GM19025 (cell line): ENCODE measurements around the gene NID2.

Experiments
- ATAC-seq: cut with Tn5 transposase; IDR thresholded peaks from one replicate; pipeline ENCODE4 v1.9.1; 2021; ENCODE audit warnings: mild to moderate bottlenecking, low read depth, moderate library complexity; ENCODE audit not compliant: unreplicated experiment

The NID2 gene

GRCh38 chr14:52059649-52060048 lies 9.2 kb downstream of the NID2 start:
- ATAC-seq: no peak

- no peak for ATAC-seq
These were observed 10.5 kb downstream of the NID2 start for GRCh38 chr14:52058341-52058740.

- ATAC-seq: no peak
These were observed 13.7 kb downstream of the NID2 start for GRCh38 chr14:52055167-52055566.

- ATAC-seq: no peak
These were observed 14.2 kb downstream of the NID2 start for GRCh38 chr14:52054678-52055077.

GRCh38 chr14:52053044-52053443 lies 15.8 kb downstream of the NID2 start:
- ATAC-seq: no peak

- ATAC-seq: no peak
These were observed 16.4 kb downstream of the NID2 start for GRCh38 chr14:52052288-52052943.

- ATAC-seq: no peak
These were observed 17.0 kb downstream of the NID2 start for GRCh38 chr14:52051871-52052270.

GRCh38 chr14:52051251-52051650 lies 17.6 kb downstream of the NID2 start:
- no peak for ATAC-seq

- ATAC-seq: no peak
These were observed 18.9 kb downstream of the NID2 start for GRCh38 chr14:52049721-52050588.

GRCh38 chr14:52049271-52049670 lies 19.6 kb downstream of the NID2 start:
- ATAC-seq: no peak

GRCh38 chr14:52048641-52049204 lies 20.1 kb downstream of the NID2 start:
- ATAC-seq: no peak

- no peak for ATAC-seq
These were observed 20.7 kb downstream of the NID2 start for GRCh38 chr14:52048116-52048515.

GRCh38 chr14:52046376-52046917 lies 22.4 kb downstream of the NID2 start:
- ATAC-seq: no peak

GRCh38 chr14:52044791-52045522 lies 23.9 kb downstream of the NID2 start:
- no peak for ATAC-seq

GRCh38 chr14:52043690-52044089 lies 25.2 kb downstream of the NID2 start:
- no peak for ATAC-seq

- ATAC-seq: no peak
These were observed 26.2 kb downstream of the NID2 start for GRCh38 chr14:52042371-52043289.

GRCh38 chr14:52040598-52040997 lies 28.3 kb downstream of the NID2 start:
- ATAC-seq: no peak

GRCh38 chr14:52039124-52039815 lies 29.6 kb downstream of the NID2 start:
- no peak for ATAC-seq

- no peak for ATAC-seq
These were observed 35.7 kb downstream of the NID2 start for GRCh38 chr14:52033101-52033642.
